Panc1 (cell line): Measurements from ENCODE around the gene BRD3OS. TPM values are rescaled to one million over a fixed set of nuclear protein-coding genes. Genes with fewer than 3 reads are reported as not detected.

Experiments
- ATAC-seq: fragments of 200-7000 bp; cut with Tn5 transposase; 2 replicates; pipeline ENCODE4 v1.9.1; 2020; ENCODE audit warnings: mild to moderate bottlenecking, moderate library complexity
- BruUV-seq: library from RNA; stranded (reverse); fragments of 400-500 nt; replicated peaks from 2 replicates; lab custom pipeline; 2021; lab: Mats Ljungman, UMichigan
- CTCF ChIA-PET: fragments of 300-600 bp; sonication (Branson Sonifier 250); formaldehyde crosslinking; loops from one replicate; lab custom pipeline; 2022; ENCODE audit warnings: antibody characterized with exemption; lab: Charles Lee
- POLR2A ChIA-PET: fragments of 300-600 bp; sonication (Branson Sonifier 250); formaldehyde crosslinking; loops from one replicate; lab custom pipeline; 2022; ENCODE audit warnings: antibody characterized with exemption; lab: Charles Lee
- DNase-seq: peaks from one replicate; pipeline ENCODE4 v3.0.0-alpha.2; 2010; ENCODE audit warnings: low read depth, low spot score
- H3K27ac ChIP-seq: 2 replicates; pipeline ENCODE4 v1.5.1; 2011; ENCODE audit warnings: mild to moderate bottlenecking, low read length, inconsistent platforms
- H3K27me3 ChIP-seq: fragments of 200-500 bp; sonication (Bioruptor generic); 2 replicates; pipeline ENCODE4 v1.6.0; 2014; ENCODE audit warnings: low read length, inconsistent platforms; ENCODE audit not compliant: control insufficient read depth, insufficient read depth
- H3K36me3 ChIP-seq: fragments of 200-500 bp; sonication (Bioruptor generic); 2 replicates; pipeline ENCODE4 v1.5.1; 2014; ENCODE audit warnings: inconsistent platforms, mild to moderate bottlenecking, low read length, moderate library complexity; ENCODE audit not compliant: control insufficient read depth, insufficient read depth
- H3K4me1 ChIP-seq: 2 replicates; pipeline ENCODE4 v1.5.1; 2011; ENCODE audit warnings: inconsistent platforms, mild to moderate bottlenecking, low read length, moderate library complexity; ENCODE audit not compliant: control insufficient read depth, insufficient read depth
- H3K4me3 ChIP-seq, 2 experiments: 2 replicates each; pipeline ENCODE4 v1.5.1; 2011 to 2012; ENCODE audit warnings: low read depth in 2 of 2, low read length in 2 of 2, mild to moderate bottlenecking in 2 of 2, inconsistent platforms in 1 of 2, moderate library complexity in 1 of 2
- H3K9me3 ChIP-seq: fragments of 200-500 bp; sonication (Bioruptor generic); 2 replicates; pipeline ENCODE4 v1.5.1; 2014; ENCODE audit warnings: low read depth, mild to moderate bottlenecking, inconsistent platforms, low read length, moderate library complexity; ENCODE audit not compliant: control insufficient read depth, insufficient read depth
- POLR2AphosphoS5 ChIP-seq: IDR thresholded peaks from 2 replicates; pipeline ENCODE4 v1.6.1; 2012; ENCODE audit warnings: mild to moderate bottlenecking, low read depth, low read length, moderate library complexity
- SIN3A ChIP-seq: IDR thresholded peaks from 2 replicates; pipeline ENCODE4 v1.6.1; 2012; ENCODE audit warnings: low read depth, mild to moderate bottlenecking, low read length, moderate library complexity, borderline replicate concordance; ENCODE audit not compliant: insufficient read depth
- TCF7L2 ChIP-seq: IDR thresholded peaks from 2 replicates; pipeline ENCODE4 v1.6.1; 2011; ENCODE audit warnings: mild to moderate bottlenecking, low read depth, low read length, inconsistent platforms
- in situ Hi-C: cut with HindIII; loops from 2 replicates; pipeline ENCODE4 v1.10.0; 2016; ENCODE audit warnings: low sequenced_read_pairs, low pct_unique_long_range_greater_than_20kb
- intact Hi-C: fragments of 100-400 bp; cut with micrococcal nuclease; formaldehyde crosslinking; loops from one replicate; pipeline ENCODE4 v1.10.0; 2022; ENCODE audit not compliant: unreplicated experiment
- total RNA-seq: library from RNA; stranded (reverse); gene quantifications from one replicate; pipeline ENCODE4 v1.2.1, GENCODE V29; 2021; ENCODE audit not compliant: unreplicated experiment
- TF ChIP-seq, protein P1 (sequence below): fragments of 450-650 bp; IDR thresholded peaks from 2 replicates; pipeline ENCODE4 v1.5.1; 2017; ENCODE audit warnings: mild to moderate bottlenecking
- TF ChIP-seq, protein P2 (sequence below), 2 experiments: IDR thresholded peaks; 2 replicates each; pipeline ENCODE4 v1.6.1; 2011 to 2012; ENCODE audit warnings: low read depth in 2 of 2, control low read depth in 1 of 2, low read length in 1 of 2, mild to moderate bottlenecking in 1 of 2, moderate library complexity in 1 of 2; ENCODE audit not compliant: insufficient read depth in 1 of 2

BRD3OS gene
- total RNA-seq, 1 experiment from 2014 or later, result 22.1 TPM

DNA sequence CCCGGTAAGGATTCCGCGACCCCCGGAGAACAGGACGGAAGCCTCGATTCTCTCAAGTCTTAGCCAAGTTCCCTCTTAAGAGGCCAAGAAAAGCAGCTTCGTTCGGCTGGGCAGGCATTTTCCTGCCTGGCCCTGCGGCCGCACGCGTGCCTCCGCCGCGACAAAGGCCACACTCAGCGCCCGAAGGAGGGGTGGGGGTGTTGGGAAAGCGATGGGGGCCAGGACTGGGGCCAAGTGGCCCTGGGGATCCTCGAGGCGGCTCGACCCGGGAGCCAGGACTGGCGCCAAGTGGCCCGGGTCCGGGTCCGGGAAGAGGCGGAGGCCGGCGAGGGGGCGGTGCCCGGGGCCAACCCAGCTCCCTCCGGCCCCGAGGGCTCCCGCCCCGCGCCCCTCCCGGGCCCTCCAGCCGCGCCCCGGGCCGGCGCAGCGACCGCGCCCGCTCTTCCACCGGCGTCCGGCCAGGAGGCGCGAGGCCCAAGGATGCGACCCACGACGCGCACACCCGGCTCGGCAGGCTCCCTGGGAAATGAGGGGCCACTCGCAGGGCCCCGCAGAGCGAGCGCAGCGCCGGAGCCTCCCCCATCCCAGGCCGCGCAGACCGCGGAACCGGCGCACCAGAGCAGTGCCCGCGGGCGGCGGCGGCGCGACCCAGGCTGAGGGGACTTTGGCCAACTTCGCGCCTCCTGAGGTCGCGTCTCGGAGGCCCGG lies 33.9 kb upstream of the BRD3OS start:
- ChIA-PET POLR2A (no interaction called here), CTCF (no interaction called here)
- H3K27me3 ChIP-seq, result no peaks in the 10 kb centered on the region
- DNase-seq, result no peak
- no peaks in the 10 kb centered on the region for H3K9me3 ChIP-seq
- BruUV-seq, result no TSS peak
- intact Hi-C loops (no loop called here), in situ Hi-C loops (no loop called here)
- H3K4me3 ChIP-seq, result peak overlapping the region; percentile 59 to 66
- H3K36me3 ChIP-seq, result no peaks in the 10 kb centered on the region
- peak overlapping the region; percentile 57; the same call in 1 of the 2 replicates for H3K27ac ChIP-seq
- peaks cover 14% of the 10 kb centered on the region for H3K4me1 ChIP-seq
- TF ChIP-seq, protein P1, sequence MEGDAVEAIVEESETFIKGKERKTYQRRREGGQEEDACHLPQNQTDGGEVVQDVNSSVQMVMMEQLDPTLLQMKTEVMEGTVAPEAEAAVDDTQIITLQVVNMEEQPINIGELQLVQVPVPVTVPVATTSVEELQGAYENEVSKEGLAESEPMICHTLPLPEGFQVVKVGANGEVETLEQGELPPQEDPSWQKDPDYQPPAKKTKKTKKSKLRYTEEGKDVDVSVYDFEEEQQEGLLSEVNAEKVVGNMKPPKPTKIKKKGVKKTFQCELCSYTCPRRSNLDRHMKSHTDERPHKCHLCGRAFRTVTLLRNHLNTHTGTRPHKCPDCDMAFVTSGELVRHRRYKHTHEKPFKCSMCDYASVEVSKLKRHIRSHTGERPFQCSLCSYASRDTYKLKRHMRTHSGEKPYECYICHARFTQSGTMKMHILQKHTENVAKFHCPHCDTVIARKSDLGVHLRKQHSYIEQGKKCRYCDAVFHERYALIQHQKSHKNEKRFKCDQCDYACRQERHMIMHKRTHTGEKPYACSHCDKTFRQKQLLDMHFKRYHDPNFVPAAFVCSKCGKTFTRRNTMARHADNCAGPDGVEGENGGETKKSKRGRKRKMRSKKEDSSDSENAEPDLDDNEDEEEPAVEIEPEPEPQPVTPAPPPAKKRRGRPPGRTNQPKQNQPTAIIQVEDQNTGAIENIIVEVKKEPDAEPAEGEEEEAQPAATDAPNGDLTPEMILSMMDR, result no peak
- TF ChIP-seq TCF7L2, result no peak
- TF ChIP-seq SIN3A, result no peak
- TF ChIP-seq, protein P2, sequence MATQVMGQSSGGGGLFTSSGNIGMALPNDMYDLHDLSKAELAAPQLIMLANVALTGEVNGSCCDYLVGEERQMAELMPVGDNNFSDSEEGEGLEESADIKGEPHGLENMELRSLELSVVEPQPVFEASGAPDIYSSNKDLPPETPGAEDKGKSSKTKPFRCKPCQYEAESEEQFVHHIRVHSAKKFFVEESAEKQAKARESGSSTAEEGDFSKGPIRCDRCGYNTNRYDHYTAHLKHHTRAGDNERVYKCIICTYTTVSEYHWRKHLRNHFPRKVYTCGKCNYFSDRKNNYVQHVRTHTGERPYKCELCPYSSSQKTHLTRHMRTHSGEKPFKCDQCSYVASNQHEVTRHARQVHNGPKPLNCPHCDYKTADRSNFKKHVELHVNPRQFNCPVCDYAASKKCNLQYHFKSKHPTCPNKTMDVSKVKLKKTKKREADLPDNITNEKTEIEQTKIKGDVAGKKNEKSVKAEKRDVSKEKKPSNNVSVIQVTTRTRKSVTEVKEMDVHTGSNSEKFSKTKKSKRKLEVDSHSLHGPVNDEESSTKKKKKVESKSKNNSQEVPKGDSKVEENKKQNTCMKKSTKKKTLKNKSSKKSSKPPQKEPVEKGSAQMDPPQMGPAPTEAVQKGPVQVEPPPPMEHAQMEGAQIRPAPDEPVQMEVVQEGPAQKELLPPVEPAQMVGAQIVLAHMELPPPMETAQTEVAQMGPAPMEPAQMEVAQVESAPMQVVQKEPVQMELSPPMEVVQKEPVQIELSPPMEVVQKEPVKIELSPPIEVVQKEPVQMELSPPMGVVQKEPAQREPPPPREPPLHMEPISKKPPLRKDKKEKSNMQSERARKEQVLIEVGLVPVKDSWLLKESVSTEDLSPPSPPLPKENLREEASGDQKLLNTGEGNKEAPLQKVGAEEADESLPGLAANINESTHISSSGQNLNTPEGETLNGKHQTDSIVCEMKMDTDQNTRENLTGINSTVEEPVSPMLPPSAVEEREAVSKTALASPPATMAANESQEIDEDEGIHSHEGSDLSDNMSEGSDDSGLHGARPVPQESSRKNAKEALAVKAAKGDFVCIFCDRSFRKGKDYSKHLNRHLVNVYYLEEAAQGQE (IDR thresholded peaks at IDR 0.05; ENCODE audit: insufficient read depth in 1 of 2, low read depth in 2 of 2, low read length in 1 of 2), result no peak
- TF ChIP-seq POLR2AphosphoS5, result no peak
- 0 out of 2 replicates have a peak, but pooled peaks have one; percentile 8 for ATAC-seq

DNA sequence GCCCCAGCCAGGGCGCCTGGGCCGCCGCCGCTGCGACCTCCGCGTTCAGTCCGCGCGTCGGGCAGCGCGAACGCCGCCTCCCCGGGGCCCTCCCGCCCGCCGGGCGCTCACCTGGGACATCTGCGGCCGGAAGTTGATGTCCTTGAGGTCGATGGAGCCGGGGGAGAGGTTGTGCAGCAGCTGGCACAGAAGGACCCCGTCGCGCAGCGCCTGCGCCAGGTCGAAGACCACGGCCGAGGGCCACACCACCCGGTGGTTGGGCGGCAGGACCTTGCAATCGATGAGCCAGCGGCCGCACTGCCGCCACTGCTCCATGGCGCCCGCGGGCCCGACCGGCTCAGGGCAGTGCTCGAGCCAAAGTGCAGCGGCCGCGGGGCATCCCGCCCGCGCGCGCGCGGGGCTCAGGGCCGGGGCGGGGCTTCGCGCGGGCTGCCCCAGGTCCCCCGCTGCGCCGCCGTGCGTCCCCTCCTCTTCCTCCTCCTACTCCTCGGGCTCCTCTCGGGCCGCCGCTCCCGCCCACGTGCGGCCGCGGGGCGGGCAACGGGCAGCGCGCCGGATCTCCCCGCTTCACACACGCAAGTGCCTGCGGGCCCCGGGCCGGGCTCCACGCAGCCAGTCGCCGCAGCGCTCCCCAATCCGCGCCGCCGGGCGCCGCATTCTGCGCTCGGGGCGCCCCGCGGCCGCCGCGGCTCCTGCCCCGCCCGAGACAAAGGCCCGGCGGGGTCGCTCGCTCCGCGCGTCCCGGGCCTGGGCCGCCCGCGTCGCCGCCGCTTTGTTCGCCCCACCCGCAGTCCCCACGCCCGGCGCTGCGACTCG lies 33.1 kb upstream of the BRD3OS start, which contains the start of gene VAV2:
TSS of gene VAV2 (minus strand) at position 361 of the 816 bp plus-strand sequence. CDS start at position 315, 46 bp downstream.
- BruUV-seq, result no TSS peak
- ATAC-seq, result peak; percentile 76
- Histone ChIP-seq H3K4me3 (peak within 1 kb of the TSS; percentile 66 to 77), H3K9me3 (no peaks in the 10 kb centered on the region), H3K27ac (peak within 1 kb of the TSS; percentile 86), H3K4me1 (peaks cover 14% of the 10 kb centered on the region), H3K36me3 (no peaks in the 10 kb centered on the region), H3K27me3 (no peaks in the 10 kb centered on the region)
- CTCF ChIA-PET, result no interaction called here
- in situ Hi-C loops (no loop called here), intact Hi-C loops (no loop called here)
- no peak for DNase-seq
- POLR2A ChIA-PET, result no interaction called here
- TF ChIP-seq POLR2AphosphoS5, result no peak
- TF ChIP-seq SIN3A, result peak; percentile 35; the same call in 1 of the 2 replicates
